ENCODE results near the gene KLKB1.

- TF ChIP-seq ATF3 (CRISPR knock-in tag; conservative IDR thresholded peaks at IDR 0.05) (no peak), ETV6 (CRISPR knock-in tag; IDR thresholded peaks at IDR 0.05) (no peak), KAT7 (CRISPR knock-in tag; IDR thresholded peaks at IDR 0.05; ENCODE audit: borderline replicate concordance) (no peak), NR2C2 (CRISPR knock-in tag; IDR thresholded peaks at IDR 0.05) (no peak), CTCF (IDR thresholded peaks at IDR 0.05) (no peak), ATF2 (CRISPR knock-in tag; IDR thresholded peaks at IDR 0.05; ENCODE audit: borderline replicate concordance, low read depth) (no peak)
- TF ChIP-seq, protein P1, sequence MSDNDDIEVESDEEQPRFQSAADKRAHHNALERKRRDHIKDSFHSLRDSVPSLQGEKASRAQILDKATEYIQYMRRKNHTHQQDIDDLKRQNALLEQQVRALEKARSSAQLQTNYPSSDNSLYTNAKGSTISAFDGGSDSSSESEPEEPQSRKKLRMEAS (CRISPR knock-in tag; IDR thresholded peaks at IDR 0.05): no peak
- TF ChIP-seq, protein P2, sequence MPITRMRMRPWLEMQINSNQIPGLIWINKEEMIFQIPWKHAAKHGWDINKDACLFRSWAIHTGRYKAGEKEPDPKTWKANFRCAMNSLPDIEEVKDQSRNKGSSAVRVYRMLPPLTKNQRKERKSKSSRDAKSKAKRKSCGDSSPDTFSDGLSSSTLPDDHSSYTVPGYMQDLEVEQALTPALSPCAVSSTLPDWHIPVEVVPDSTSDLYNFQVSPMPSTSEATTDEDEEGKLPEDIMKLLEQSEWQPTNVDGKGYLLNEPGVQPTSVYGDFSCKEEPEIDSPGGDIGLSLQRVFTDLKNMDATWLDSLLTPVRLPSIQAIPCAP (CRISPR knock-in tag; IDR thresholded peaks at IDR 0.05): no peak
These were observed 24.7 kb upstream of the KLKB1 start for GRCh38 chr4:186202490-186203140.
